ENCODE results near the gene SLCO4C1. TPM values are rescaled to one million over a fixed set of nuclear protein-coding genes. Genes with fewer than 3 reads are reported as not detected.
"Not testable (repeated sequence)": the region's sequence is repeated elsewhere in the genome, so short reads cannot be mapped to it uniquely, and the experiment has no call there.

SLCO4C1 gene
- not detected in 2 replicates for total RNA-seq (2014; rRNA removed; shearing (Covaris generic))

- peak; percentile 61 to 71 for DNase-seq (ENCODE audit: low read depth in 1 of 2, low spot score in 2 of 2)
- Histone ChIP-seq H3K9me3 (replicated peaks) (no peaks in the 10 kb centered on the region), H3K4me3 (peak within 1 kb of the TSS; percentile 34), H3K4me1 (replicated peaks) (peaks cover 12% of the 10 kb centered on the region), H3K27ac (no peak within 1 kb of the TSS), H3K36me3 (no peaks in the 10 kb centered on the region), H3K27me3 (replicated peaks) (peaks cover 16% of the 10 kb centered on the region)
Measured at GRCh38 chr5:102296178-102296817, at the start of gene SLCO4C1. Gene SLCO4C1, minus strand, starts transcription at chr5:102296284. Its CDS starts 22 bp downstream, at chr5:102296262.

GRCh38 chr5:102341681-102342288 lies 45.7 kb upstream of the SLCO4C1 start:
- Histone ChIP-seq H3K4me3 (no peak overlapping the region), H3K27ac (no peak overlapping the region), H3K9me3 (replicated peaks) (peaks cover 6% of the 10 kb centered on the region; the same call in 1 of the 2 replicates), H3K36me3 (no peaks in the 10 kb centered on the region), H3K4me1 (replicated peaks) (no peaks in the 10 kb centered on the region), H3K27me3 (replicated peaks) (no peaks in the 10 kb centered on the region)
- DNase-seq (ENCODE audit: low read depth in 1 of 2, low spot score in 2 of 2): no peak

GRCh38 chr5:102324714-102325113 lies 28.6 kb upstream of the SLCO4C1 start:
- H3K36me3 ChIP-seq: no peaks in the 10 kb centered on the region

GRCh38 chr5:102318801-102319200 lies 22.7 kb upstream of the SLCO4C1 start:
- H3K36me3 ChIP-seq; H3K27me3 ChIP-seq (replicated peaks); H3K4me3 ChIP-seq; H3K27ac ChIP-seq; H3K4me1 ChIP-seq (replicated peaks); DNase-seq (ENCODE audit: low read depth in 1 of 2, low spot score in 2 of 2); H3K9me3 ChIP-seq (replicated peaks): not testable (repeated sequence)

More at GRCh38 chr5:102324714-102325113, 28.6 kb upstream of the SLCO4C1 start:
- H3K27me3 ChIP-seq (replicated peaks): no peaks in the 10 kb centered on the region
- H3K4me1 ChIP-seq (replicated peaks): no peaks in the 10 kb centered on the region
- H3K9me3 ChIP-seq (replicated peaks): no peaks in the 10 kb centered on the region
- no peak overlapping the region for H3K4me3 ChIP-seq
- no peak overlapping the region for H3K27ac ChIP-seq
- no peak for DNase-seq (ENCODE audit: low read depth in 1 of 2, low spot score in 2 of 2)

GRCh38 chr5:102314328-102314727 lies 18.2 kb upstream of the SLCO4C1 start:
- Histone ChIP-seq H3K4me3 (no peak overlapping the region), H3K36me3 (no peaks in the 10 kb centered on the region), H3K9me3 (replicated peaks) (no peaks in the 10 kb centered on the region), H3K4me1 (replicated peaks) (no peaks in the 10 kb centered on the region), H3K27ac (no peak overlapping the region), H3K27me3 (replicated peaks) (no peaks in the 10 kb centered on the region; the same call in 1 of the 2 replicates)
- DNase-seq (ENCODE audit: low read depth in 1 of 2, low spot score in 2 of 2): no peak

- Histone ChIP-seq H3K4me1 (replicated peaks) (no peaks in the 10 kb centered on the region), H3K27ac (no peak overlapping the region)
- DNase-seq (ENCODE audit: low read depth in 1 of 2, low spot score in 2 of 2): no peak
Measured at GRCh38 chr5:102313912-102314311, 17.8 kb upstream of the SLCO4C1 start.

GRCh38 chr5:102312586-102313370 lies 16.7 kb upstream of the SLCO4C1 start:
- Histone ChIP-seq H3K27me3 (replicated peaks) (no peaks in the 10 kb centered on the region; the same call in 1 of the 2 replicates), H3K4me3 (no peak overlapping the region), H3K4me1 (replicated peaks) (no peaks in the 10 kb centered on the region), H3K9me3 (replicated peaks) (no peaks in the 10 kb centered on the region), H3K36me3 (no peaks in the 10 kb centered on the region), H3K27ac (no peak overlapping the region)
- DNase-seq (ENCODE audit: low read depth in 1 of 2, low spot score in 2 of 2): no peak

More at GRCh38 chr5:102313912-102314311, 17.8 kb upstream of the SLCO4C1 start:
- H3K9me3 ChIP-seq (replicated peaks): no peaks in the 10 kb centered on the region
- H3K27me3 ChIP-seq (replicated peaks): no peaks in the 10 kb centered on the region; the same call in 1 of the 2 replicates
- H3K36me3 ChIP-seq: no peaks in the 10 kb centered on the region
- H3K4me3 ChIP-seq: no peak overlapping the region

GRCh38 chr5:102309586-102309985 lies 13.5 kb upstream of the SLCO4C1 start:
- Histone ChIP-seq H3K4me1 (replicated peaks) (no peaks in the 10 kb centered on the region), H3K27me3 (replicated peaks) (no peaks in the 10 kb centered on the region; the same call in 1 of the 2 replicates), H3K4me3 (no peak overlapping the region), H3K9me3 (replicated peaks) (no peaks in the 10 kb centered on the region), H3K36me3 (no peaks in the 10 kb centered on the region), H3K27ac (no peak overlapping the region)
- no peak for DNase-seq (ENCODE audit: low read depth in 1 of 2, low spot score in 2 of 2)

- Histone ChIP-seq H3K9me3 (replicated peaks) (no peaks in the 10 kb centered on the region), H3K36me3 (no peaks in the 10 kb centered on the region), H3K27ac (no peak overlapping the region), H3K4me3 (no peak overlapping the region), H3K4me1 (replicated peaks) (no peaks in the 10 kb centered on the region), H3K27me3 (replicated peaks) (no peaks in the 10 kb centered on the region; the same call in 1 of the 2 replicates)
- DNase-seq (ENCODE audit: low read depth in 1 of 2, low spot score in 2 of 2): no peak
Measured at GRCh38 chr5:102307232-102307631, 11.1 kb upstream of the SLCO4C1 start.

GRCh38 chr5:102306121-102306520 lies 10.0 kb upstream of the SLCO4C1 start:
- Histone ChIP-seq H3K9me3 (replicated peaks) (no peaks in the 10 kb centered on the region), H3K27me3 (replicated peaks) (no peaks in the 10 kb centered on the region), H3K36me3 (no peaks in the 10 kb centered on the region), H3K4me3 (no peak overlapping the region), H3K27ac (no peak overlapping the region), H3K4me1 (replicated peaks) (no peaks in the 10 kb centered on the region)
- DNase-seq (ENCODE audit: low read depth in 1 of 2, low spot score in 2 of 2): no peak

GRCh38 chr5:102295534-102296177 lies 428 bp downstream of the SLCO4C1 start:
- Histone ChIP-seq H3K27ac (no peak overlapping the region), H3K4me3 (peak overlapping the region; percentile 34), H3K27me3 (replicated peaks) (peaks cover 16% of the 10 kb centered on the region), H3K4me1 (replicated peaks) (peaks cover 12% of the 10 kb centered on the region), H3K36me3 (no peaks in the 10 kb centered on the region), H3K9me3 (replicated peaks) (no peaks in the 10 kb centered on the region)
- no peak for DNase-seq (ENCODE audit: low read depth in 1 of 2, low spot score in 2 of 2)

- Histone ChIP-seq H3K27me3 (replicated peaks) (peaks cover 16% of the 10 kb centered on the region), H3K27ac (no peak overlapping the region), H3K9me3 (replicated peaks) (no peaks in the 10 kb centered on the region), H3K4me3 (no peak overlapping the region), H3K36me3 (no peaks in the 10 kb centered on the region), H3K4me1 (replicated peaks) (peaks cover 12% of the 10 kb centered on the region)
- no peak for DNase-seq (ENCODE audit: low read depth in 1 of 2, low spot score in 2 of 2)
Measured at GRCh38 chr5:102294886-102295395, 1.1 kb downstream of the SLCO4C1 start.

- Histone ChIP-seq H3K4me3 (no peak overlapping the region), H3K9me3 (replicated peaks) (no peaks in the 10 kb centered on the region), H3K36me3 (no peaks in the 10 kb centered on the region), H3K4me1 (replicated peaks) (no peaks in the 10 kb centered on the region), H3K27ac (no peak overlapping the region), H3K27me3 (replicated peaks) (peaks cover 4% of the 10 kb centered on the region)
- no peak for DNase-seq (ENCODE audit: low read depth in 1 of 2, low spot score in 2 of 2)
Measured at GRCh38 chr5:102290004-102290403, 6.1 kb downstream of the SLCO4C1 start.
